Measurements from ENCODE around the gene ASIC4.

DNA sequence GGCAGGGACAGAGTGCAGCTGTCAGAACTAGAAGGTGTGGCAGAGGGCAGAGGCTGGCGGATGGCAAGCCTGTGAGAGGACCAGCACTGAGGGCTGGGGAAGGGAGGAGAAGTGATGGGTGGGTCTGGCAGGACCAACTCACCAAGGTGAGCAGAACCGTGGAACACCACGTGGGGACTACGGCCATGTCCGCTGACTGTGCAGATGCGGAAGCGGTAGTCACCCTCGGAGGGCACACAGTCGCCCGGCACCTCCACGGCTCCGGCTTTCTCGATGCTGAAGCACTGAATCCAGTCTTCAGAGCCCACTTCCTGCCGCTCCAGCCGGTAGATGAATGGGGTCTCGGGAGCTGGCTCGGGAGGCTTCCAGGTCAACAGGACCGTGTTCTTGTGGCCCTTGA lies 52.8 kb downstream of the ASIC4 start:
- TF ChIP-seq, protein P1, sequence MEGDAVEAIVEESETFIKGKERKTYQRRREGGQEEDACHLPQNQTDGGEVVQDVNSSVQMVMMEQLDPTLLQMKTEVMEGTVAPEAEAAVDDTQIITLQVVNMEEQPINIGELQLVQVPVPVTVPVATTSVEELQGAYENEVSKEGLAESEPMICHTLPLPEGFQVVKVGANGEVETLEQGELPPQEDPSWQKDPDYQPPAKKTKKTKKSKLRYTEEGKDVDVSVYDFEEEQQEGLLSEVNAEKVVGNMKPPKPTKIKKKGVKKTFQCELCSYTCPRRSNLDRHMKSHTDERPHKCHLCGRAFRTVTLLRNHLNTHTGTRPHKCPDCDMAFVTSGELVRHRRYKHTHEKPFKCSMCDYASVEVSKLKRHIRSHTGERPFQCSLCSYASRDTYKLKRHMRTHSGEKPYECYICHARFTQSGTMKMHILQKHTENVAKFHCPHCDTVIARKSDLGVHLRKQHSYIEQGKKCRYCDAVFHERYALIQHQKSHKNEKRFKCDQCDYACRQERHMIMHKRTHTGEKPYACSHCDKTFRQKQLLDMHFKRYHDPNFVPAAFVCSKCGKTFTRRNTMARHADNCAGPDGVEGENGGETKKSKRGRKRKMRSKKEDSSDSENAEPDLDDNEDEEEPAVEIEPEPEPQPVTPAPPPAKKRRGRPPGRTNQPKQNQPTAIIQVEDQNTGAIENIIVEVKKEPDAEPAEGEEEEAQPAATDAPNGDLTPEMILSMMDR (conservative IDR thresholded peaks at IDR 0.05; ENCODE audit: low read depth, low read length) = no peak
- TF ChIP-seq CEBPB (IDR thresholded peaks at IDR 0.05; ENCODE audit: low read depth, low read length) (no peak), SMC3 (IDR thresholded peaks at IDR 0.05; ENCODE audit: low read depth, low read length) (no peak), POLR2A (IDR thresholded peaks at IDR 0.05; ENCODE audit: low read depth, low read length) (no peak), MXI1 (IDR thresholded peaks at IDR 0.05; ENCODE audit: borderline replicate concordance, low read depth, low read length) (no peak), RAD21 (IDR thresholded peaks at IDR 0.05; ENCODE audit: low read length) (no peak), NFE2L2 (IDR thresholded peaks at IDR 0.05; ENCODE audit: low read depth, low read length) (no peak), RFX5 (IDR thresholded peaks at IDR 0.05; ENCODE audit: low read depth, low read length) (no peak), MAZ (IDR thresholded peaks at IDR 0.05; ENCODE audit: borderline replicate concordance, low read depth, low read length) (no peak), MAFK (IDR thresholded peaks at IDR 0.05; ENCODE audit: low read depth, low read length) (no peak)
- TF ChIP-seq, protein P2, sequence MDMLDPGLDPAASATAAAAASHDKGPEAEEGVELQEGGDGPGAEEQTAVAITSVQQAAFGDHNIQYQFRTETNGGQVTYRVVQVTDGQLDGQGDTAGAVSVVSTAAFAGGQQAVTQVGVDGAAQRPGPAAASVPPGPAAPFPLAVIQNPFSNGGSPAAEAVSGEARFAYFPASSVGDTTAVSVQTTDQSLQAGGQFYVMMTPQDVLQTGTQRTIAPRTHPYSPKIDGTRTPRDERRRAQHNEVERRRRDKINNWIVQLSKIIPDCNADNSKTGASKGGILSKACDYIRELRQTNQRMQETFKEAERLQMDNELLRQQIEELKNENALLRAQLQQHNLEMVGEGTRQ (IDR thresholded peaks at IDR 0.05; ENCODE audit: low read depth, low read length) = no peak
